ENCODE results near the gene PLD2. TPM values are rescaled to one million over a fixed set of nuclear protein-coding genes. Genes with fewer than 3 reads are reported as not detected.
"Not testable (repeated sequence)": the region's sequence is repeated elsewhere in the genome, so short reads cannot be mapped to it uniquely, and the experiment has no call there.

The PLD2 gene
- total RNA-seq, 1 donor from 2014 or later = 16.1 TPM

DNA sequence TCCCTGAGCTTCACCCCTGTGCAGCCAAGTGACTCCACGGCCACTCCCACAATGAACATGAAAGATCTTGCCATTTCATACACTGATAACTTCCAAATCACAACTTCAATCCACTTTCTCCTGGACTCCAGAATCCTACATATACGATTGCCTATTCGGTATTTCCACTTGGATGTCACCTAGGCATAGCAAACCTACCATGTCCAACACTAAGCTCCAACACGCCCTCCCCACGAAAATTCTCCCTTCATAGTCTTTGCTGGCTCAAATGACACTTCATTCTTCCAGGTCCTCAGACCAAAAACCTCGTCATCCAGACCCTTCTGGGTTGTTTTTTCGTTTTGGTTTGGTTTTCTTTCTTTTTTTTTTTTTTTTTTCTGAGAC is 16.3 kb upstream of the PLD2 start:
- DNase-seq = no peak

DNA sequence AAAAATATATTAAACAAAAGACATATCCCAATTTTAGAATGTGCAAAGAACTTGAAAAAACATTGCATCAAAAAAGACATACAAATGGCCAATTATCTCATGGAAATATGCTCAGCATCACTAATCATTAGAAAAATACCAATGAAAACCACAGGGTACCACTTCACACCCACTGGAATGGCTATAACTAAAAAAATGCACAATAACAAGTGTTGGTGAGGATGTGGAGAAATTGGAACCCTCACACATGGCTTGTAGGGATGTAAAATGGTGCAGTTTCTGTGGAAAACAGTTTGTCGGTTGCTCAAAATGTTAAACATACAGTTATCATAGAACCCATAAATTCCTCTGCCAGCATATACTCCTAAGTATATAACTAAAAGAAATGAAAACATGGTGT is 11.8 kb upstream of the PLD2 start:
- no peak for DNase-seq

DNA sequence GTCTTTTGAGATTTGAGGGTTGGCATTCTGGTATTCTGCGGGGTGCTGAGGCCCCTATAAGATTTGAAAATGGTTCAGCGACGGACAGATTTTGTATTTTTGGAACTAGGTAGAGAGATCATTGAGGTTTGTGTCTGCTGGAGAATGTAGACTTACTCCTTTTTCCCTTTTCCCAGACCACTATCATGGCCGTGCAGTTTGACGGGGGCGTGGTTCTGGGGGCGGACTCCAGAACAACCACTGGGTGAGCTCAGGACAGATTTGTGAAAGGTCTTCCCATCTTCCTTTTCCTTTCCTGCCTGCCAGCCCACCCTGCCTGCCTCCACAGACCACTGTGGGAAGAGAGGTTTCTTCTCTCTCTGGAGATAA is 10.4 kb upstream of the PLD2 start:
- DNase-seq = peak; percentile 54

GRCh38 chr17:4800462-4801196 is 6.3 kb upstream of the PLD2 start:
- DNase-seq = no peak

- DNase-seq = no peak
Measured at GRCh38 chr17:4802228-4802627, 4.7 kb upstream of the PLD2 start, which contains the start of gene C17orf114. C17orf114 (minus strand) TSS chr17:4802328.

GRCh38 chr17:4806456-4806776 is 536 bp upstream of the PLD2 start:
- DNase-seq = peak; percentile 34

DNA sequence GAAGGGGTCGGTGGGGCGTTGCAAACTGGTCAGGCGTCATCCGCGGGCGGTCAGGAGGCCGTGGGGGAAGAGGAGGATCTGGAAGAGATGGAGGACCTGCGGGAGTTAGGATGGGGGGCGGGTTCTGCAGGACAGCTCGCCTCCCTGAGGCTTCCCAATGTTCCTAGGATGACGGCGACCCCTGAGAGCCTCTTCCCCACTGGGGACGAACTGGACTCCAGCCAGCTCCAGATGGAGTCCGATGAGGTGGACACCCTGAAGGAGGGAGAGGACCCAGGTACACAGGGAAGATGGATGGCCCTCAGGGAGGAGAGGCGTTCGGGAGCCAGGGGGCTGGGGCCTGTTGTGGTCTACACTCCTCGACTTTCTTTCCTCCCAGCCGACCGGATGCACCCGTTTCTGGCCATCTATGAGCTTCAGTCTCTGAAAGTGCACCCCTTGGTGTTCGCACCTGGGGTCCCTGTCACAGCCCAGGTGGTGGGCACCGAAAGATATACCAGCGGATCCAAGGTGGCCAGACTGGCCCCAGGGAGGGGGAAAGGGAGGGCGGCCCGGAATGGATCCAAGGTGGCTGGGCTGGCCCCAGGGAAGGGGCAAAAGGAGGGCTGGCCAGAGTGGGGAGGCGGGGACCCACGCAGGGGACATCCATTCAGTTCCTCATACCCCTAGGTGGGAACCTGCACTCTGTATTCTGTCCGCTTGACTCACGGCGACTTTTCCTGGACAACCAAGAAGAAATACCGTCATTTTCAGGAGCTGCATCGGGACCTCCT is 839 bp downstream of the PLD2 start:
- DNase-seq = no peak

DNA sequence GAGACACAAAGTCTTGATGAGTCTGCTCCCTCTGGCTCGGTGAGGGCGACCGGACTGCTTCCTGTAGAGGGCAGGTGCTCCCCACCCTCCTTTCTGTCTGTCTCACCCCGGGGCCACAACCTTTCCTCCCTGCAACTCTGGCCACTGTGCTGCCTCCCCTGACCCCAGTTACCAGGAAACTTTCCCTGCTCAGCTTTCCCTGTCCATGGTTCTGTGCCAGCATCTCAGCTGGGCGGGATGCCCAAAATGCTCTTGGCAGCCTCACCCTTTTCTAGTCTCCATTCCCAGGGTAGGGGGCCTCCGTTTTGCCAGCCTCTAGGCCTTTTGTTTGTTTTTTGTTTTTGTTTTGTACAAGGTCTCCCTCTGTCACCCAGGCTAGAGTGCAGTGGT is 1.4 kb downstream of the PLD2 start:
- DNase-seq = peak; percentile 71

- DNase-seq = no peak
Measured at GRCh38 chr17:4810696-4811290, 3.8 kb downstream of the PLD2 start.

GRCh38 chr17:4811471-4811870 is 4.5 kb downstream of the PLD2 start:
- no peak for DNase-seq

DNA sequence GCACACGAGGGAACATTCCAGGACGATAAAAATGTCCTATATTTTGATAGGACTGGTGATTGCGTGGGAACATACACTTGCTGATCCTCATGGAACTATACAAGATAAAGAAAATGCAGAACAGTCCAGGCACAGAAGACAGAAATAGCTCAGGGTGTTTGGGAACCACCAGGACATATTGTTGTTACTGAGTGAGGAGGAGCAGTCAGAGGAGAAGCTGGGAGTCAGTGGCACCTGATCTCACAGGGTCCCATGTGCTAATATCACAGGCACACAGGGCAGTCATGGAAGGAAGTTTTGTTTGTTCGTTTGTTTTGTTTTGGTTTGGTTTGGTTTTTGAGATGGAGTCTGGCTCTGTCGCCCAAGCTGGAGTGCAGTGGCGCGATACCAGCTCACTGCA is 5.7 kb downstream of the PLD2 start:
- no peak for DNase-seq

- DNase-seq = no peak
Measured at GRCh38 chr17:4815043-4815675, 8.2 kb downstream of the PLD2 start.

DNA sequence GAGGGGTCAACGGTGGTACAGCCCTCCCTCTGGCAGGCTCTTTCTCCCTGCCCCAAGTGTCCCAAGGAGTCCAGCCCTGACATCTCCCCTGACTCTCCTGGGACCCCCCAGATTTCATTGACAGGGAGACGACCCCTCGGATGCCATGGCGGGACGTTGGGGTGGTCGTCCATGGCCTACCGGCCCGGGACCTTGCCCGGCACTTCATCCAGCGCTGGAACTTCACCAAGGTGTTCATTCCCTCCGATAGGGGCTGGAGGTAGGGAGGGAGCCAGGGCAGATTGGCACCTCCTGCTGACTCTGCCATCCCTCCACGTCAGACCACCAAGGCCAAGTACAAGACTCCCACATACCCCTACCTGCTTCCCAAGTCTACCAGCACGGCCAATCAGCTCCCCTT is 9.9 kb downstream of the PLD2 start:
- DNase-seq = no peak

- DNase-seq = no peak
Measured at GRCh38 chr17:4818276-4818675, 11.3 kb downstream of the PLD2 start.

GRCh38 chr17:4822835-4823234 is 15.9 kb downstream of the PLD2 start:
- DNase-seq = no peak

GRCh38 chr17:4823373-4824089 is 16.6 kb downstream of the PLD2 start:
- DNase-seq = no peak

DNA sequence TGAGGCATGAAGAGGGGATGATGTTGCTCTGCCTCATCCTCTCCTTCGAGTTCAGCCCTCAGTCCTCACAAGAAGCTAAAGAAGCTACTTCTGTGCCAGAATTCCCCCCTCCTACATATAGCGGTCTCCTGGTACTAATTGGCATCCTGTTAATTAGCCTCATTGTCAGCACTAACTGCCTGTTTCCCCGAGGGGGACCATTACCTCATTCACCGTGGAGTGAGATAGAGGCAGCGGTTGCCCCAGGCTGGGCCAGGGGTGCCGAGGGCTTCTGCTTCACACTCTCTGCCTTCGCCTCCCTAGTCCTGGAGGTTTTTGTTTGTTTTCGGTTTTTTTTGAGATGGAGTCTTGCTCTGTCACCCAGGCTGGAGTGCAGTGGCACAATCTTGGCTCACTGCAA is 20.4 kb downstream of the PLD2 start:
- DNase-seq = no peak

GRCh38 chr17:4832829-4833177 is 25.9 kb downstream of the PLD2 start:
- not testable (repeated sequence) for DNase-seq

GRCh38 chr17:4833178-4833940 is 26.4 kb downstream of the PLD2 start, which contains the start of gene MINK1:
MINK1 (plus strand) TSS chr17:4833340; CDS start chr17:4833584, 244 bp downstream.
- peak; percentile 98 for DNase-seq

- peak; percentile 61 for DNase-seq
Measured at GRCh38 chr17:4833941-4834680, 27.2 kb downstream of the PLD2 start.

- DNase-seq = no peak
Measured at GRCh38 chr17:4834681-4835020, 27.7 kb downstream of the PLD2 start.

All from tongue (tissue), 2 donors.